B cell (primary cell): ENCODE results near the gene TBC1D4. TPM values are rescaled to one million over a fixed set of nuclear protein-coding genes. Genes with fewer than 3 reads are reported as not detected.

Source experiments
- ATAC-seq: fragments of 200-7000 bp; cut with Tn5 transposase; one replicate; pipeline ENCODE4 v1.10.0; 2021; ENCODE audit warnings: low read depth, mild to moderate bottlenecking, moderate number of reproducible peaks, moderate library complexity
- CTCF ChIA-PET: fragments of 350-600 bp; sonication (Branson Sonifier 250); formaldehyde crosslinking; loops from one replicate; lab custom pipeline; 2021; ENCODE audit warnings: antibody characterized with exemption, inconsistent platforms; lab: Charles Lee
- POLR2A ChIA-PET: fragments of 350-600 bp; sonication (Branson Sonifier 250); formaldehyde crosslinking; loops from one replicate; lab custom pipeline; 2021; ENCODE audit warnings: antibody characterized with exemption; lab: Charles Lee
- DNase-seq: peaks from one replicate; pipeline ENCODE4 v3.0.0; 2013
- H2AFZ ChIP-seq: 2 replicates; pipeline ENCODE4 v1.6.1; 2012; ENCODE audit warnings: mild to moderate bottlenecking, low read depth, low read length; ENCODE audit not compliant: insufficient read depth, poor library complexity, severe bottlenecking
- H3K27ac ChIP-seq, 2 donors: 1 replicate in 1 of 2; 2 replicates in 1 of 2; pipeline ENCODE4 v1.5.1; 2012 to 2013; ENCODE audit warnings: low read length in 2 of 2, mild to moderate bottlenecking in 2 of 2, moderate library complexity in 1 of 2
- H3K27me3 ChIP-seq, 4 experiments: fragments of 200-600 bp in 1 of 4; sonication (generic) in 1 of 4; replicated peaks in 1 of 4; 1 replicate in 2 of 4; 2 replicates in 2 of 4; pipeline versions ENCODE4 v1.6.1 to v1.7.0; 2013 to 2016; ENCODE audit warnings: low read length in 3 of 4, mild to moderate bottlenecking in 2 of 4, mixed read lengths in 1 of 4, moderate library complexity in 1 of 4; ENCODE audit not compliant: insufficient read depth in 4 of 4, control insufficient read depth in 3 of 4; ENCODE audit errors: control extremely low read depth in 1 of 4
- H3K36me3 ChIP-seq, 2 experiments: replicated peaks in 1 of 2; 1 replicate in 1 of 2; 2 replicates in 1 of 2; pipeline versions ENCODE4 v1.6.1 to v1.7.1; 2013; ENCODE audit warnings: low read length in 1 of 2; ENCODE audit not compliant: insufficient read depth in 2 of 2, control insufficient read depth in 1 of 2; ENCODE audit errors: control extremely low read depth in 1 of 2, extremely low read depth in 1 of 2
- H3K4me1 ChIP-seq, 2 donors: fragments of 200-600 bp in 1 of 2; sonication (generic) in 1 of 2; 1 replicate in 1 of 2; 2 replicates in 1 of 2; pipeline versions ENCODE4 v1.5.1 to v1.6.1; 2013 to 2017; ENCODE audit warnings: low read length in 2 of 2; ENCODE audit not compliant: control insufficient read depth in 2 of 2, insufficient read depth in 2 of 2
- H3K4me2 ChIP-seq: replicated peaks from 2 replicates; pipeline ENCODE3; 2012; ENCODE audit warnings: mild to moderate bottlenecking, low read depth, low read length; ENCODE audit not compliant: poor library complexity, severe bottlenecking
- H3K4me3 ChIP-seq, 5 experiments: fragments of 200-600 bp in 1 of 5; sonication (generic) in 1 of 5; 1 replicate in 3 of 5; 2 replicates in 2 of 5; pipeline versions ENCODE4 v1.5.1 to v1.7.0; 2011 to 2016; ENCODE audit warnings: low read length in 4 of 5, mild to moderate bottlenecking in 4 of 5, low read depth in 2 of 5, control low read depth in 1 of 5, moderate library complexity in 1 of 5; ENCODE audit not compliant: insufficient read depth in 1 of 5; ENCODE audit errors: control extremely low read depth in 1 of 5, extremely low read depth in 1 of 5
- H3K79me2 ChIP-seq: fragments of 200-600 bp; sonication (generic); one replicate; pipeline ENCODE4 v1.6.0; 2016; ENCODE audit warnings: low read length; ENCODE audit not compliant: control insufficient read depth, insufficient read depth
- H3K9ac ChIP-seq: fragments of 200-600 bp; sonication (generic); 2 replicates; pipeline ENCODE4 v1.6.1; 2017; ENCODE audit warnings: mild to moderate bottlenecking, low read length, moderate library complexity
- H3K9me3 ChIP-seq, 3 donors: one replicate each; pipeline versions ENCODE4 v1.6.1 to v1.7.1; 2013; ENCODE audit warnings: low read length in 2 of 3; ENCODE audit not compliant: control insufficient read depth in 2 of 3, insufficient read depth in 1 of 3; ENCODE audit errors: control extremely low read depth in 1 of 3
- H4K20me1 ChIP-seq: 2 replicates; pipeline ENCODE4 v1.6.0; 2012; ENCODE audit warnings: mild to moderate bottlenecking, low read length; ENCODE audit not compliant: insufficient read depth, control insufficient read depth, poor library complexity, severe bottlenecking
- H3K27ac Mint-ChIP-seq: one replicate; pipeline ENCODE4 v1.8.0; 2021; ENCODE audit warnings: mixed read lengths
- H3K27me3 Mint-ChIP-seq: one replicate; pipeline ENCODE4 v1.8.0; 2021; ENCODE audit warnings: mixed read lengths
- H3K4me1 Mint-ChIP-seq: one replicate; pipeline ENCODE4 v1.8.0; 2021; ENCODE audit warnings: mixed read lengths
- H3K4me3 Mint-ChIP-seq: one replicate; pipeline ENCODE4 v1.8.0; 2021; ENCODE audit warnings: mixed read lengths
- H3K9me3 Mint-ChIP-seq: one replicate; pipeline ENCODE4 v1.8.0; 2022; ENCODE audit warnings: mixed read lengths; ENCODE audit not compliant: insufficient read depth
- EZH2 ChIP-seq: IDR thresholded peaks from 2 replicates; pipeline ENCODE4 v1.6.1; 2012; ENCODE audit warnings: borderline replicate concordance, low read depth, mild to moderate bottlenecking, moderate library complexity, low read length; ENCODE audit not compliant: insufficient read depth, poor library complexity, severe bottlenecking
- WGBS: methylation state at CpG from one replicate; pipeline ENCODE4 v1.1.5; 2013; ENCODE audit warnings: missing lambda C conversion rate; ENCODE audit not compliant: insufficient coverage; 5-methylcytosine and 5-hydroxymethylcytosine counted together
- intact Hi-C: fragments of 100-400 bp; cut with micrococcal nuclease; formaldehyde crosslinking; loops from one replicate; pipeline ENCODE4 v1.10.0; 2022
- polyA plus RNA-seq: library from polyadenylated mRNA; depleted of rRNA; stranded (reverse); fragments of >200 nt; gene quantifications from 2 replicates; pipeline ENCODE4 v1.2.3, GENCODE V29; 2012
- total RNA-seq, 2 donors: library from RNA; stranded (reverse); fragments of 120-200 nt in 1 of 2; gene quantifications; 1 replicate in 1 of 2; 2 replicates in 1 of 2; pipeline versions ENCODE4 v1.2.3 to v1.2.4, GENCODE V29; 2013 to 2022
- TF ChIP-seq, protein P1 (sequence below): fragments of 200-600 bp; IDR thresholded peaks from one replicate; pipeline ENCODE4 v1.8.0; 2022; ENCODE audit warnings: antibody characterized with exemption, mild to moderate bottlenecking

TBC1D4 gene
- total and polyA plus RNA-seq, 2 donors (not counting 1 experiment from before 2014, with no cell fraction given), result 1.6 to 3.5 TPM

DNA sequence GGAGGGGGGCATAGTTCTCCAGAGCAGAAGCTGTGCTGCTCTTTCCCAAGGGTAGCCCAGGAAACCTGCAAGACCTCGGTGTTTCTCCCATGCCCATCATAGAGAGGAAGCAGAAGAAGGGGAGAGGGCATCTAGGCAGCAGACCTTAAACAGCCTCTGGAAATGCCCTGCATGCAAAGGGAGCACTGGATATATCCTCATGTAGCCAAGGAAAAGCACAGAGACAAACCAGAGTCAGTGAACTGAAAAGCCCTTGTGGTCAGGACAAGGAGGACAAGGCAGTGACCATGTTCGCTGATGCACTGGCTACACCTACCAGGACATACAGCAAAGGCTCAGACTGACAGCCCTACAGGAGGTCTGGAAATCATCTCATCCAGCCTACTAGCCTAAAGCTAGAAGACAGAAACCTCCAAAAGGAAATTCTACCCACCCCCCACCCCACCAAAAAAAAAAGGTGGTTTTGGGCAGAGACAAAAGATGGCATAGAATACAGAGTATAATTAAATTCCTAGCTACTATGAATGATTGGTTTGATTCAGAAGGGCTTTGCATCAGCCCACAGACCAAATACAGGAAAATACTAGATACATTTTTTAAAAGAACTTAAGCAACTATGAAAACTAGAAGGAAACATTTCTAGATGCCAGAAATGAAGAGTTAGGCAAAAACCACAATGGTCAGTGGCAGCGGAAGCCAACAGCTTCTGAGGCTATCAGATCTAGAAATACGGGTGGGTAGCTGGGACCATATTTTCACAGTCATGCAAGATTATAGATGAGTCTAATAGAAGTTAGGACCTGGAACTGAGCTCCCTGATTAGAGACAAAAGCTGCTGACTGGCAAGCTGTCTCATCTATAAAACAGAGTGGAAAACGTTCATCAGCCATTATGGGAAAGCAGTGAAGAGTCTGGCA lies 4.4 kb upstream of the TBC1D4 start:
- no peak overlapping the region for H3K27ac ChIP-seq
- no peaks in the 10 kb centered on the region for H3K9me3 ChIP-seq
- H3K4me3 ChIP-seq, result no peak overlapping the region
- H3K36me3 ChIP-seq, result no peaks in the 10 kb centered on the region
- H3K4me1 ChIP-seq, result peaks cover 1 to 4% of the 10 kb centered on the region in 2 donors
- H3K27me3 ChIP-seq, result peaks cover 0 to 36% (median 18%) of the 10 kb centered on the region in 4 experiments
- H3K4me2 ChIP-seq, result no peak overlapping the region
- POLR2A ChIA-PET, result no interaction called here
- no peaks in the 10 kb centered on the region for H3K79me2 ChIP-seq
- no peak overlapping the region for H3K9ac ChIP-seq
- no peak for TF ChIP-seq EZH2
- TF ChIP-seq, protein P1, sequence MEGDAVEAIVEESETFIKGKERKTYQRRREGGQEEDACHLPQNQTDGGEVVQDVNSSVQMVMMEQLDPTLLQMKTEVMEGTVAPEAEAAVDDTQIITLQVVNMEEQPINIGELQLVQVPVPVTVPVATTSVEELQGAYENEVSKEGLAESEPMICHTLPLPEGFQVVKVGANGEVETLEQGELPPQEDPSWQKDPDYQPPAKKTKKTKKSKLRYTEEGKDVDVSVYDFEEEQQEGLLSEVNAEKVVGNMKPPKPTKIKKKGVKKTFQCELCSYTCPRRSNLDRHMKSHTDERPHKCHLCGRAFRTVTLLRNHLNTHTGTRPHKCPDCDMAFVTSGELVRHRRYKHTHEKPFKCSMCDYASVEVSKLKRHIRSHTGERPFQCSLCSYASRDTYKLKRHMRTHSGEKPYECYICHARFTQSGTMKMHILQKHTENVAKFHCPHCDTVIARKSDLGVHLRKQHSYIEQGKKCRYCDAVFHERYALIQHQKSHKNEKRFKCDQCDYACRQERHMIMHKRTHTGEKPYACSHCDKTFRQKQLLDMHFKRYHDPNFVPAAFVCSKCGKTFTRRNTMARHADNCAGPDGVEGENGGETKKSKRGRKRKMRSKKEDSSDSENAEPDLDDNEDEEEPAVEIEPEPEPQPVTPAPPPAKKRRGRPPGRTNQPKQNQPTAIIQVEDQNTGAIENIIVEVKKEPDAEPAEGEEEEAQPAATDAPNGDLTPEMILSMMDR, result no peak
- peaks cover 6% of the 10 kb centered on the region for H3K4me1 Mint-ChIP-seq
- no peak for DNase-seq
- ATAC-seq, result no peak
- no peaks in the 10 kb centered on the region for H3K9me3 Mint-ChIP-seq
- no peak overlapping the region for H2AFZ ChIP-seq
- CTCF ChIA-PET, result interaction anchor here (1.4 kb wide), 1 partner anchor 12 kb away, joined by 4 read pairs; no protein-coding TSS in a partner anchor
- intact Hi-C loops, result no loop called here
- no peak overlapping the region for H3K27ac Mint-ChIP-seq
- H3K27me3 Mint-ChIP-seq, result peaks cover 39% of the 10 kb centered on the region
- 61% methylated on average over 4 of the region's 5 CpGs for WGBS
- H4K20me1 ChIP-seq, result no peaks in the 10 kb centered on the region
- no peak overlapping the region for H3K4me3 Mint-ChIP-seq
